ENCODE results near the gene ASAH2. TPM values are rescaled to one million over a fixed set of nuclear protein-coding genes. Genes with fewer than 3 reads are reported as not detected.

The ASAH2 gene
- polyA plus RNA-seq, 5 donors: 0.34 to 5.0 (median 3.0) TPM

Other genes starting within 250 kb of the ASAH2 start
- 10 to 100 TPM; 37.0 to 81.6 (median 64.4) TPM for gene WASHC2A, start 183.6 kb downstream of the ASAH2 start, polyA plus RNA-seq (ENCODE audit: insufficient read depth in 1 of 5, insufficient read length in 5 of 5, low replicate concordance in 1 of 5)